Cortex of kidney (tissue), 1 donor: ENCODE data around the gene NIPSNAP3A.

Experiments
- DNase-seq: peaks from one replicate; lab custom pipeline; 2025; lab: John Stamatoyannopoulos, UW

The NIPSNAP3A gene

GRCh38 chr9:104774831-104775573, 27.5 kb downstream of the NIPSNAP3A start:
- no peak for DNase-seq

DNA sequence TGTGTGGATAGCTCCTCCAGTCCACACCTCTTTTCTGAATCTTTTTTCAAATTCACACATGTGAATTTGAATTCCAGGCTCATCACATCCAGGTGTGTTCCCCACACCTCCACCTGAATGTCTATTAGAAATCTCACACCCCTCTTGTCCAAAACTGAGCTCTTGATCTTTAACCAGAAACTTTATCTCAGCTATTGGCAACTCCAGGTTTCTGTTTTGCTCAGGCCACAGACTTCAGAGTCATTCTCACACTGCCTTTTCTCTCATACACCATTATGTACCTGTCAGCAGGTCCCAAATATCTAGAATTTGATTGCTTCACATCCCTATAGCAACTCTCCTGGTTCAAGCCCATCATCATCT, 28.1 kb downstream of the NIPSNAP3A start:
- no peak for DNase-seq

- no peak for DNase-seq
These were observed 28.5 kb downstream of the NIPSNAP3A start for GRCh38 chr9:104775976-104776375.

GRCh38 chr9:104776797-104777196, 29.3 kb downstream of the NIPSNAP3A start:
- no peak for DNase-seq

- DNase-seq = no peak
These were observed 31.3 kb downstream of the NIPSNAP3A start for GRCh38 chr9:104778802-104779201.

- DNase-seq = no peak
These were observed 31.9 kb downstream of the NIPSNAP3A start for GRCh38 chr9:104779334-104779733.

- DNase-seq = no peak
These were observed 32.6 kb downstream of the NIPSNAP3A start for GRCh38 chr9:104779946-104780535.

DNA sequence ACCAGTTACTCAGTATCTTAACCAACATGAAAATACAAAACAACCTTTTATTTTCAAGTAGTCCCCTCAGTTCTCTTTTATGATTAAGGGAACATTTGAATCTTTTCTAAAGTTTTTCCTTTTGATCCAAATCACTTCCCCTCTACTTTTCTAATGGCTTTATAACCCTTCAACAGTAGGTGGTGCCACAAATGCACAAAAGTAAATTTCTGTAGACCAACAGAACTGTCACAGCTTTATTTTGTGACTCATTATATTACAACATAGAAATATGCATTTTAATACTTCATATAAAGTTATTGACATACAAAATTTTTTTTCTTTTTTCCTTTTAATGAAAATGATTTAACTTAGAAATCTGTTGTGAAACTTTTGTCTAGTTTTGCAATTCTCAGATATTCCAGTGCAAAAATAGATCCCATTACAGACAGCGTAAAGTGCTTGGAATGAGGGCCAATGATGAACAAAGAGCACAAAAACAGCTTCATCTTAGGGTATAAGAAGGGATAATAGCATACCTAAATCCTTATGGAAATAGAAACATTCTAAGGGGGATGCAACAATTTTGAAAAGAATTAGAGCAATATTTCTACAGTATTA, 33.4 kb downstream of the NIPSNAP3A start:
- no peak for DNase-seq

GRCh38 chr9:104783588-104783987, 36.1 kb downstream of the NIPSNAP3A start:
- no peak for DNase-seq

- DNase-seq = no peak
These were observed 36.6 kb downstream of the NIPSNAP3A start for GRCh38 chr9:104784098-104784497.

- DNase-seq = no peak
These were observed 38.8 kb downstream of the NIPSNAP3A start for GRCh38 chr9:104786293-104786692.

DNA sequence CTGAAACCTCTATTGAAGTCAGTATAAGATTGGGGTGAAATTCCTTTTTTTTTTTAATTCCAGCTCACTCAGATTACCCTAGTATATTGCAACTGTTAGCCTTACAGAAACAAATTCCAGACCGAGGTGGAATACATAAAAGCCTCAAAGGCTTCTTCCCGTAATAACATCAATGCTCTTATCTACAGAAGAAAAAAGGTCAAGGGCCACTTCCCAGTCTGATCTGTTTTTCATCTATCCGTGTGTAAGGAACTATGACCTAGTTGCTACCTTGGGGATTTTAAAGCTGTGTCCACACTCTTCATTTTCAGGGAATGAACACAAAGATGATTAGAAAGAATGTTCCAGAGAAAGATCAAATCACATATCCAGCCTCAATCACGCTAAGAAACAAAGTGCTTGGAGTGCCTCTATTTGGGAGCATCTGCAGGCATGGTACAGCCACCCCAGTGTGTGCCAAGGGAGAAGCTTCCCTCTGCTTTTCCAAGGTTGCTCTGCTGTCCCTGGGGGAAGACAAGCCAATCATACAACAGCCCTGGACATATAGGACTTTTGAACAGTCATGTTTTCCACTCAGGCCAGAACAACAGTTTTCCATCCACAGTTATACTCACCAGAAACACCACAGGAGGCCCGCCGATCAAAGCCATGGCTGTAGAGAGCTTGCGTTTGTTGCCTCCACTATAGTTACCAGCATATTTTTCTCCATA, 40.0 kb downstream of the NIPSNAP3A start:
- DNase-seq = no peak

- DNase-seq = no peak
These were observed 40.8 kb downstream of the NIPSNAP3A start for GRCh38 chr9:104788251-104788650.

DNA sequence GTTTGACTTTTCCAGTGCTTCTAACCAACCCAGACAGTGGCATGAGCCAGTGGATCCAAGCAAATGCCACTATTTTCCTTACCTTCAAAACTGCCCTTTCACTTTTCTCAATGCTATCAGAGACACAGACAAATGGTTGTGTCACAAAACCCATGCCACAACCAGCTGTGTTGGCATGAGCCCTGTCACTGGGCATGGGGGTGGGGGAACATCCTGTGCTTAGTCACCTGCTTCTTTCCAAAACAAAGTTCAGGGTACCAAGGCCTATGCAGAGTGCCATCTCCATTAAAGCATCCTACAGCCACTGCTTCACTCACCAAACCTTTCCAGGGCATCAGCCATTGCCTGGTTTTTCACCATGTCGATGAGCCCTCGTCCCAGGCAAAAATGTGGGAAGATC, 46.6 kb downstream of the NIPSNAP3A start:
- no peak for DNase-seq

GRCh38 chr9:104795082-104795481, 47.6 kb downstream of the NIPSNAP3A start:
- no peak for DNase-seq

- DNase-seq = no peak
These were observed 48.4 kb downstream of the NIPSNAP3A start for GRCh38 chr9:104795857-104796256.

- no peak for DNase-seq
These were observed 50.9 kb downstream of the NIPSNAP3A start for GRCh38 chr9:104798209-104798995.

- DNase-seq = no peak
These were observed 52.7 kb downstream of the NIPSNAP3A start for GRCh38 chr9:104800068-104800785.

DNA sequence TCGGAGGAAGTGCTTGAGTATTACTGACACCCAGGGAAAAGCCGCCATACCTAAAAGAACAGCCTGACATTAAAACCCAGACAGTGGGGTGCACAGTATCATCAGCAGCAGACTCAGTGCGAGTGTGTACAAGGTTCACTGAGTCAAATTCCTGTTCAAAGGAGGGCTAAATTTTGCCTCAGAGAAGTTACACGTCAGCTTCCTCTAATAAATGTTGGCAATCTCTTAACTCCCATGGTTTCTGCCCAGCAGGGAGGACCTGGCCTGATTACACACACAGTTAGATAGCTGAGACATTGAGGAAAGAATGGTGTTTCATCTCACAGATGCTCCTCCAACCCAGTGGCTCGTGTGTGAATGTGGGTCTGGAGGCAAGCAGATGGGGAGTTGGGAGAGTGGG, 54.6 kb downstream of the NIPSNAP3A start:
- DNase-seq = no peak

GRCh38 chr9:104802906-104803305, 55.4 kb downstream of the NIPSNAP3A start:
- no peak for DNase-seq

GRCh38 chr9:104805441-104805840, 58.0 kb downstream of the NIPSNAP3A start:
- DNase-seq = no peak
